Fibroblast of pulmonary artery (primary cell): ENCODE results near the gene ZNF598.
A peak's percentile ranks its signal among the peaks of the same experiment; 100 is the strongest.

Experiments used
- DNase-seq: peaks from one replicate; pipeline ENCODE4 v3.0.0-alpha.2; 2010; ENCODE audit warnings: low read depth
- H3K4me3 ChIP-seq: replicated peaks from 2 replicates; pipeline ENCODE4 v1.5.1; 2011; ENCODE audit warnings: low read depth, mild to moderate bottlenecking, control low read depth, low read length, moderate library complexity
- CTCF ChIP-seq: IDR thresholded peaks from 2 replicates; pipeline ENCODE4 v1.5.1; 2011; ENCODE audit warnings: mild to moderate bottlenecking, control low read depth, low read length, inconsistent platforms; ENCODE audit errors: missing control alignments

The ZNF598 gene

GRCh38 chr16:1992704-1993317 is 16.8 kb downstream of the ZNF598 start:
- TF ChIP-seq CTCF, result no peak
- H3K4me3 ChIP-seq, result no peak overlapping the region
- DNase-seq, result no peak

GRCh38 chr16:1991948-1992703 is 17.5 kb downstream of the ZNF598 start:
- H3K4me3 ChIP-seq, result peak overlapping the region; percentile 22
- peak; percentile 94 for DNase-seq
- no peak for TF ChIP-seq CTCF

GRCh38 chr16:1991588-1991947 is 18.1 kb downstream of the ZNF598 start:
- peak overlapping the region; percentile 22 for H3K4me3 ChIP-seq
- TF ChIP-seq CTCF, result no peak
- no peak for DNase-seq

- no peak for DNase-seq
- H3K4me3 ChIP-seq, result no peak overlapping the region
- no peak for TF ChIP-seq CTCF
These were observed 18.5 kb downstream of the ZNF598 start for GRCh38 chr16:1991135-1991551.

GRCh38 chr16:1990351-1991134 is 19.1 kb downstream of the ZNF598 start:
- no peak overlapping the region for H3K4me3 ChIP-seq
- no peak for DNase-seq
- TF ChIP-seq CTCF, result no peak

GRCh38 chr16:1990101-1990350 is 19.6 kb downstream of the ZNF598 start:
- no peak overlapping the region for H3K4me3 ChIP-seq
- DNase-seq, result no peak
- no peak for TF ChIP-seq CTCF
